RPMI8226 (cell line): ENCODE results near the gene APOL1.
A peak's percentile ranks its signal among the peaks of the same experiment; 100 is the strongest.
"Not testable (repeated sequence)": the region's sequence is repeated elsewhere in the genome, so short reads cannot be mapped to it uniquely, and the experiment has no call there.

Experiments used
- DNase-seq: peaks from one replicate; pipeline ENCODE4 v3.0.0-alpha.2; 2015

APOL1 gene

GRCh38 chr22:36252754-36253522 is at the start of gene APOL1:
APOL1 (plus strand) TSS chr22:36253133; CDS start chr22:36254956, 1,823 bp downstream.
- peak; percentile 66 for DNase-seq

GRCh38 chr22:36203441-36203840 is 49.5 kb upstream of the APOL1 start:
- not testable (repeated sequence) for DNase-seq

GRCh38 chr22:36204001-36204631 is 48.8 kb upstream of the APOL1 start:
- no peak for DNase-seq

GRCh38 chr22:36204632-36205015 is 48.3 kb upstream of the APOL1 start:
- no peak for DNase-seq

- not testable (repeated sequence) for DNase-seq
These were observed 47.4 kb upstream of the APOL1 start for GRCh38 chr22:36205573-36205972.

- no peak for DNase-seq
These were observed 46.7 kb upstream of the APOL1 start for GRCh38 chr22:36206255-36206654.

- DNase-seq = no peak
These were observed 44.7 kb upstream of the APOL1 start for GRCh38 chr22:36208162-36208765.

GRCh38 chr22:36208914-36209313 is 44.0 kb upstream of the APOL1 start:
- DNase-seq = peak; percentile 28

GRCh38 chr22:36209488-36209908 is 43.4 kb upstream of the APOL1 start:
- not testable (repeated sequence) for DNase-seq

GRCh38 chr22:36210224-36210623 is 42.7 kb upstream of the APOL1 start:
- no peak for DNase-seq

GRCh38 chr22:36211237-36211861 is 41.6 kb upstream of the APOL1 start:
- peak; percentile 91 for DNase-seq

GRCh38 chr22:36212901-36213300 is 40.0 kb upstream of the APOL1 start:
- DNase-seq = no peak

GRCh38 chr22:36213586-36213985 is 39.3 kb upstream of the APOL1 start:
- no peak for DNase-seq

GRCh38 chr22:36215981-36216380 is 37.0 kb upstream of the APOL1 start:
- no peak for DNase-seq

- no peak for DNase-seq
These were observed 34.2 kb upstream of the APOL1 start for GRCh38 chr22:36218648-36219193.

- DNase-seq = no peak
These were observed 32.4 kb upstream of the APOL1 start for GRCh38 chr22:36220451-36220921.

- DNase-seq = peak; percentile 76
These were observed 30.9 kb upstream of the APOL1 start for GRCh38 chr22:36221799-36222751.

- no peak for DNase-seq
These were observed 30.0 kb upstream of the APOL1 start for GRCh38 chr22:36222887-36223450.

- DNase-seq = no peak
These were observed 29.4 kb upstream of the APOL1 start for GRCh38 chr22:36223504-36223903.

- DNase-seq = no peak
These were observed 28.7 kb upstream of the APOL1 start for GRCh38 chr22:36224245-36224644.

GRCh38 chr22:36225333-36225922 is 27.5 kb upstream of the APOL1 start:
- DNase-seq = no peak
